MM.1S (cell line): ENCODE results near the gene ETV5.

Source experiments
- DNase-seq: peaks from one replicate; pipeline ENCODE4 v3.0.0-alpha.2; 2015
- H2AFZ ChIP-seq: fragments of 300-600 bp; sonication (generic); 2 replicates; pipeline ENCODE4 v1.6.0; 2016; ENCODE audit warnings: antibody characterized with exemption, low read length
- H3F3A ChIP-seq: fragments of 300-600 bp; sonication (generic); 2 replicates; pipeline ENCODE4 v1.6.1; 2016; ENCODE audit warnings: mild to moderate bottlenecking, antibody characterized with exemption, low read length, moderate library complexity, mixed read lengths; ENCODE audit not compliant: insufficient read depth
- H3K27ac ChIP-seq: fragments of 300-600 bp; sonication (generic); 2 replicates; pipeline ENCODE4 v1.5.1; 2016; ENCODE audit warnings: mild to moderate bottlenecking, low read length
- H3K27me3 ChIP-seq: fragments of 300-600 bp; sonication (generic); replicated peaks from 2 replicates; pipeline ENCODE4 v1.6.0; 2016; ENCODE audit warnings: low read length; ENCODE audit not compliant: insufficient read depth
- H3K36me3 ChIP-seq: fragments of 300-600 bp; sonication (generic); replicated peaks from 2 replicates; pipeline ENCODE4 v1.6.1; 2016; ENCODE audit warnings: mild to moderate bottlenecking, low read length, mixed read lengths; ENCODE audit not compliant: insufficient read depth
- H3K4me1 ChIP-seq: fragments of 300-600 bp; sonication (generic); 2 replicates; pipeline ENCODE4 v1.6.1; 2016; ENCODE audit warnings: low read length, mixed read lengths
- H3K4me2 ChIP-seq: fragments of 300-600 bp; sonication (generic); 2 replicates; pipeline ENCODE4 v1.6.0; 2016; ENCODE audit warnings: low read depth, low read length
- H3K4me3 ChIP-seq: fragments of 300-600 bp; sonication (generic); 2 replicates; pipeline ENCODE4 v1.5.1; 2016; ENCODE audit warnings: low read length, mixed read lengths
- H3K79me2 ChIP-seq: fragments of 300-600 bp; sonication (generic); 2 replicates; pipeline ENCODE4 v1.6.1; 2016; ENCODE audit warnings: mixed run types, low read length, mixed read lengths
- H3K9ac ChIP-seq: fragments of 300-600 bp; sonication (generic); 2 replicates; pipeline ENCODE4 v1.6.1; 2016; ENCODE audit warnings: low read length, mixed read lengths
- H3K9me2 ChIP-seq: fragments of 300-600 bp; sonication (generic); replicated peaks from 2 replicates; pipeline ENCODE4 v1.6.1; 2016; ENCODE audit warnings: mild to moderate bottlenecking, low read length, mixed read lengths; ENCODE audit not compliant: insufficient read depth
- H3K9me3 ChIP-seq: fragments of 300-600 bp; sonication (generic); replicated peaks from 2 replicates; pipeline ENCODE4 v1.6.1; 2016; ENCODE audit warnings: mild to moderate bottlenecking, low read length, mixed read lengths; ENCODE audit not compliant: insufficient read depth
- H4K20me1 ChIP-seq: fragments of 300-600 bp; sonication (generic); 2 replicates; pipeline ENCODE4 v1.6.1; 2016; ENCODE audit warnings: mild to moderate bottlenecking, low read length, moderate library complexity, mixed read lengths; ENCODE audit not compliant: insufficient read depth
- EZH2 ChIP-seq: fragments of 300-600 bp; sonication (generic); optimal IDR thresholded peaks from 2 replicates; pipeline ENCODE3; 2017; ENCODE audit warnings: low read depth, mild to moderate bottlenecking, antibody characterized with exemption, low read length, mixed read lengths
- EZH2phosphoT487 ChIP-seq: fragments of 300-600 bp; sonication (generic); IDR thresholded peaks from 2 replicates; pipeline ENCODE4 v1.6.1; 2018; ENCODE audit warnings: antibody characterized with exemption, low read length
- TF ChIP-seq, protein P1 (sequence below): fragments of 300-600 bp; sonication (generic); IDR thresholded peaks from 2 replicates; pipeline ENCODE4 v1.5.1; 2016; ENCODE audit warnings: antibody characterized with exemption, low read length, mixed read lengths

ETV5 gene

DNA sequence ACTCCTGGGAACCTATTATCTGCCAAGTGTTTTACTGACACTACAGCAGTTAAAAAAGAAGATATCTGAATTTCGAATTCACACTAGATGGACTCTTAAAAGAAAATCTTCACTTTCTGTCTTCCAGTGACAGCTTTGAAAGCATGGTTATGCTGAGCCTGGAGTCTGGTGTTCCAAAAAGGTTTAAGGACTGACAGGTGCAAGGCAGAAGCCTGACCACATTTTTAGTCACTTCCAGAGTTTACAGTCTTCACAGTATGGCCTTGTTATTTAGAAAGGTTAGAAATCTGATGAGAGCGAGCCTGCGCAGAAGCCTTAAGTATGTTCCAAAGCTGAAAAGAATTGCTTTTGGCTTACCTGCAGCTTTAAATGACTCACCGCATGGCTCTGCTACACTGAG is 59.9 kb downstream of the ETV5 start:
- H4K20me1 ChIP-seq, result no peaks in the 10 kb centered on the region
- H3K27me3 ChIP-seq, result no peaks in the 10 kb centered on the region
- H3K79me2 ChIP-seq, result no peaks in the 10 kb centered on the region
- no peaks in the 10 kb centered on the region for H3F3A ChIP-seq
- no peak overlapping the region for H3K4me2 ChIP-seq
- no peak overlapping the region for H3K27ac ChIP-seq
- no peaks in the 10 kb centered on the region for H3K9me3 ChIP-seq
- H3K9me2 ChIP-seq, result no peaks in the 10 kb centered on the region
- H2AFZ ChIP-seq, result no peak overlapping the region
- H3K4me3 ChIP-seq, result no peak overlapping the region
- no peaks in the 10 kb centered on the region for H3K36me3 ChIP-seq
- no peaks in the 10 kb centered on the region for H3K4me1 ChIP-seq
- no peak for TF ChIP-seq EZH2phosphoT487
- DNase-seq, result no peak
- H3K9ac ChIP-seq, result no peak overlapping the region

DNA sequence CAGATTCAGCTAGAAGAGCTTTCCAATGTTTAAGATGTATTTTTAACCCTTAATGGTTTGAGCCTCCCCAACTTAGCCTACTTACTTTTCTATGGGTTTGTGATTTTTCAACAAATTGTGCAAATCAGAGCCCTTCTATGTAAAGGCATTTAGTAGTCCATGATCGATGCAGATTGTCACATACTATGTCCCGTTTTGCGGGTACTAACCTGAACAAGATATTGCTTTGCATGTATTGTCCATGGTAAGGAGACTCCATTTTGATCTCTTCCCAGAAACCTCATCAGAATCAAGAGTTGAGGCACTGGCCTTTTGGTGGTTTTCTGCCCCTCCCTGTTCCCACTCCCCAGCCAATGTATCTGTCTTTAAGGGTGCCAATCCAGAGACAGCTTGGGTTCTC is 60.8 kb downstream of the ETV5 start:
- Histone ChIP-seq H2AFZ (no peak overlapping the region), H4K20me1 (no peaks in the 10 kb centered on the region), H3K4me3 (no peak overlapping the region), H3K4me1 (no peaks in the 10 kb centered on the region), H3K36me3 (no peaks in the 10 kb centered on the region), H3K27me3 (no peaks in the 10 kb centered on the region), H3K9me3 (no peaks in the 10 kb centered on the region), H3K4me2 (no peak overlapping the region), H3F3A (no peaks in the 10 kb centered on the region), H3K79me2 (no peaks in the 10 kb centered on the region), H3K9ac (no peak overlapping the region), H3K9me2 (no peaks in the 10 kb centered on the region), H3K27ac (no peak overlapping the region)
- no peak for DNase-seq
- TF ChIP-seq EZH2phosphoT487, result no peak
- TF ChIP-seq, protein P1, sequence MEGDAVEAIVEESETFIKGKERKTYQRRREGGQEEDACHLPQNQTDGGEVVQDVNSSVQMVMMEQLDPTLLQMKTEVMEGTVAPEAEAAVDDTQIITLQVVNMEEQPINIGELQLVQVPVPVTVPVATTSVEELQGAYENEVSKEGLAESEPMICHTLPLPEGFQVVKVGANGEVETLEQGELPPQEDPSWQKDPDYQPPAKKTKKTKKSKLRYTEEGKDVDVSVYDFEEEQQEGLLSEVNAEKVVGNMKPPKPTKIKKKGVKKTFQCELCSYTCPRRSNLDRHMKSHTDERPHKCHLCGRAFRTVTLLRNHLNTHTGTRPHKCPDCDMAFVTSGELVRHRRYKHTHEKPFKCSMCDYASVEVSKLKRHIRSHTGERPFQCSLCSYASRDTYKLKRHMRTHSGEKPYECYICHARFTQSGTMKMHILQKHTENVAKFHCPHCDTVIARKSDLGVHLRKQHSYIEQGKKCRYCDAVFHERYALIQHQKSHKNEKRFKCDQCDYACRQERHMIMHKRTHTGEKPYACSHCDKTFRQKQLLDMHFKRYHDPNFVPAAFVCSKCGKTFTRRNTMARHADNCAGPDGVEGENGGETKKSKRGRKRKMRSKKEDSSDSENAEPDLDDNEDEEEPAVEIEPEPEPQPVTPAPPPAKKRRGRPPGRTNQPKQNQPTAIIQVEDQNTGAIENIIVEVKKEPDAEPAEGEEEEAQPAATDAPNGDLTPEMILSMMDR, result no peak
- no peak for TF ChIP-seq EZH2

DNA sequence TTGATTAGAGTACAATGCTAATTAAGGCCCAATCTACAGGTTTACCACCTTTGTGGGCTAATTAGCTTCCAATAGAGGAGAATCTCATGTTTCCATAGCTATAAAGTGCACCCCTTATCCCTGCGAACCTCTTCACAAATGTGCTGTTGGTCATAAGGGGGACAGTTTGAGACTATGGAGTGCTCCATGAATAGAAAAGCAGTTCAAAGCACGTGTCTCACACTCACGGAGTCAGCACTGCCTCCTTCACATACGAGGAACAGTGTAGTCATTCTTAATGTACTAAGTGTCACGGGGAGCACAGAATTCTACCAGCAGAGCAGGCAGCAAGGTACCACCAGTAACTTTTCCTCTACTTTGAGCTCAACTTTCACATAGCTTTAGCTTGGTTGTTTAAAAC is 62.1 kb downstream of the ETV5 start:
- Histone ChIP-seq H2AFZ (no peak overlapping the region), H3K79me2 (no peaks in the 10 kb centered on the region), H4K20me1 (no peaks in the 10 kb centered on the region), H3K4me1 (no peaks in the 10 kb centered on the region), H3K9ac (no peak overlapping the region), H3K27me3 (no peaks in the 10 kb centered on the region), H3K4me2 (no peak overlapping the region), H3K4me3 (no peak overlapping the region), H3K36me3 (no peaks in the 10 kb centered on the region), H3K9me2 (no peaks in the 10 kb centered on the region), H3F3A (no peaks in the 10 kb centered on the region), H3K27ac (no peak overlapping the region), H3K9me3 (no peaks in the 10 kb centered on the region)
- TF ChIP-seq, protein P1, result no peak
- TF ChIP-seq EZH2phosphoT487, result no peak
- no peak for TF ChIP-seq EZH2
- no peak for DNase-seq

DNA sequence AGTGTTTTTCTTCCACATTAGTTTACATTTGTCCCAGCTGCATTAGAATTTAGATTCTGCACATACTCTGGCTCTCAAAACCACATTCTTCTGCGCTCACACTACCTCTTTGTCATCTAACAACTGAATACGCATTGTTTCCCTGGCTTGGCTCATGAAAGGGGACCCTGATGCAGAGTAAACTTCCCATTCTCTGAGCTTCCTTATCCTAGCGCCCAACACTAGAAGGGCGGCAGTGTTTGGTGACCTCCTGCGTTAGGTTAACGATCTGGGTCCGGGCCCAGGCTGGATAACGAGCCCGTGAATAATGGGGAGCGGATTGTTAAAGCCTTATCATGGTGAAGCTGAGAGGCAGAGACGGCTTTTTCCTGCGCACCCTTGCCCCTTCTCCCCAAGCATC is 63.9 kb downstream of the ETV5 start:
- Histone ChIP-seq H3K4me2 (no peak overlapping the region), H3K9me3 (no peaks in the 10 kb centered on the region), H3K36me3 (no peaks in the 10 kb centered on the region), H3K9me2 (no peaks in the 10 kb centered on the region), H3K9ac (no peak overlapping the region), H2AFZ (no peak overlapping the region), H3K4me1 (no peaks in the 10 kb centered on the region), H4K20me1 (no peaks in the 10 kb centered on the region), H3K79me2 (no peaks in the 10 kb centered on the region), H3K27ac (no peak overlapping the region), H3K27me3 (no peaks in the 10 kb centered on the region), H3F3A (no peaks in the 10 kb centered on the region), H3K4me3 (no peak overlapping the region)
- TF ChIP-seq EZH2 (no peak), EZH2phosphoT487 (no peak)
- TF ChIP-seq, protein P1, result no peak
- no peak for DNase-seq
